Esophagus muscularis mucosa (tissue), 4 donors: ENCODE measurements around the gene NF2. TPM values are rescaled to one million over a fixed set of nuclear protein-coding genes. Genes with fewer than 3 reads are reported as not detected.

ENCODE experiments used
- DNase-seq: peaks from one replicate; pipeline ENCODE4 v3.0.0-alpha.2; 2017; ENCODE audit errors: extremely low spot score
- H3K27ac ChIP-seq, 4 donors: fragments of 200-600 bp; sonication (generic); replicated peaks in 1 of 4; 1 replicate in 3 of 4; 2 replicates in 1 of 4; pipeline ENCODE4 v1.5.1; 2016 to 2019; ENCODE audit warnings: mild to moderate bottlenecking in 1 of 4
- H3K27me3 ChIP-seq, 4 donors: fragments of 200-600 bp; sonication (generic); one replicate each; pipeline versions ENCODE4 v1.5.1 to v1.6.0; 2016 to 2019
- H3K36me3 ChIP-seq, 4 donors: fragments of 200-600 bp; sonication (generic); one replicate each; pipeline ENCODE4 v1.5.1; 2016 to 2019
- H3K4me1 ChIP-seq, 4 donors: fragments of 200-600 bp; sonication (generic); one replicate each; pipeline ENCODE4 v1.5.1; 2016 to 2019
- H3K4me3 ChIP-seq, 4 donors: fragments of 200-600 bp; sonication (generic); 1 replicate in 2 of 4; 2 replicates in 2 of 4; pipeline ENCODE4 v1.5.1; 2016 to 2019; ENCODE audit warnings: mild to moderate bottlenecking in 4 of 4, moderate library complexity in 1 of 4
- H3K9me3 ChIP-seq, 4 donors: fragments of 200-600 bp; sonication (generic); 1 replicate in 3 of 4; 2 replicates in 1 of 4; pipeline ENCODE4 v1.5.1; 2016 to 2019
- CTCF ChIP-seq, 3 experiments: fragments of 200-600 bp in 2 of 3; fragments of 450-650 bp in 1 of 3; sonication (generic) in 2 of 3; IDR thresholded peaks; one replicate each; pipeline ENCODE4 v1.5.1; 2017 to 2019; ENCODE audit warnings: antibody characterized with exemption in 3 of 3, mild to moderate bottlenecking in 2 of 3, moderate library complexity in 1 of 3
- EP300 ChIP-seq: sonication (generic); formaldehyde crosslinking; IDR thresholded peaks from one replicate; pipeline ENCODE4 v1.6.1; 2017; ENCODE audit warnings: antibody characterized with exemption
- POLR2A ChIP-seq: fragments of 450-650 bp; IDR thresholded peaks from one replicate; pipeline ENCODE4 v1.6.1; 2017; ENCODE audit warnings: antibody characterized with exemption, moderate library complexity, mild to moderate bottlenecking, low read depth
- POLR2AphosphoS5 ChIP-seq, 2 donors: sonication (generic); formaldehyde crosslinking; IDR thresholded peaks; one replicate each; pipeline ENCODE4 v1.6.1; 2017; ENCODE audit warnings: antibody characterized with exemption in 2 of 2
- WGBS: methylation state at CpG from one replicate; pipeline ENCODE4 v1.1.5; 2018; 5-methylcytosine and 5-hydroxymethylcytosine counted together
- intact Hi-C: fragments of 100-400 bp; cut with DNase I; formaldehyde crosslinking; loops from one replicate; pipeline ENCODE4 v1.15.1; 2023
- total RNA-seq, 4 donors: library from RNA; depleted of rRNA; stranded (reverse); fragments of >200 nt; gene quantifications; one replicate each; pipeline versions ENCODE4 v1.1.0 to v1.2.1, GENCODE V29; 2016

NF2 gene
- total RNA-seq, 4 donors from 2014 or later, result 34.5 to 47.3 (median 42.0) TPM

GRCh38 chr22:29702931-29703501, 99.6 kb downstream of the NF2 start:
- TF ChIP-seq CTCF (IDR thresholded peaks at IDR 0.05) (no peak), EP300 (no peak), POLR2AphosphoS5 (IDR thresholded peaks at IDR 0.05) (no peak)
- H3K36me3 ChIP-seq, result peaks cover 0 to 2% (median under 1%) of the 10 kb centered on the region in 4 donors
- H3K27ac ChIP-seq, result peak overlapping the region in 2 of 4 donors; percentile 20 to 63
- peaks cover 0 to 87% (median 6%) of the 10 kb centered on the region in 4 donors for H3K27me3 ChIP-seq
- intact Hi-C loops, result no loop called here
- no peak for DNase-seq
- H3K9me3 ChIP-seq, result no peaks in the 10 kb centered on the region
- H3K4me3 ChIP-seq, result no peak overlapping the region
- WGBS, result 30% methylated on average over 9 of the region's 19 CpGs
- H3K4me1 ChIP-seq, result peaks cover 7 to 58% (median 42%) of the 10 kb centered on the region in 4 donors

- intact Hi-C loops, result no loop called here
- no peak for DNase-seq
- no peaks in the 10 kb centered on the region for H3K36me3 ChIP-seq
- H3K27me3 ChIP-seq, result peaks cover 0 to 94% (median 6%) of the 10 kb centered on the region in 4 donors
- H3K9me3 ChIP-seq, result no peaks in the 10 kb centered on the region
- TF ChIP-seq EP300, result no peak
- TF ChIP-seq POLR2AphosphoS5 (IDR thresholded peaks at IDR 0.05), result no peak
- TF ChIP-seq CTCF (IDR thresholded peaks at IDR 0.05), result no peak
- TF ChIP-seq POLR2A, result no peak
- no peak overlapping the region for H3K4me3 ChIP-seq
- WGBS, result 49% methylated on average over 7 of the region's 7 CpGs
- H3K27ac ChIP-seq, result peak overlapping the region in 2 of 4 donors; percentile 20 to 63
- H3K4me1 ChIP-seq, result peaks cover 7 to 58% (median 40%) of the 10 kb centered on the region in 4 donors
These were observed 100.2 kb downstream of the NF2 start for GRCh38 chr22:29703569-29704195.

- intact Hi-C loops, result no loop called here
These were observed 101.3 kb downstream of the NF2 start for GRCh38 chr22:29704528-29705285.

GRCh38 chr22:29705651-29706050, 102.2 kb downstream of the NF2 start:
- H3K27me3 ChIP-seq, result peaks cover 0 to 100% (median 7%) of the 10 kb centered on the region in 4 donors
- H3K36me3 ChIP-seq, result no peaks in the 10 kb centered on the region
- TF ChIP-seq EP300 (no peak), CTCF (IDR thresholded peaks at IDR 0.05) (no peak), POLR2A (no peak), POLR2AphosphoS5 (IDR thresholded peaks at IDR 0.05) (no peak)
- no peak overlapping the region for H3K4me3 ChIP-seq
- H3K27ac ChIP-seq, result peak overlapping the region in 2 of 4 donors; percentile 28 to 63
- WGBS, result 66% methylated on average over 3 of the region's 7 CpGs
- H3K9me3 ChIP-seq, result no peaks in the 10 kb centered on the region
- H3K4me1 ChIP-seq, result peaks cover 8 to 58% (median 39%) of the 10 kb centered on the region in 4 donors
- no peak for DNase-seq
- intact Hi-C loops, result no loop called here

More at GRCh38 chr22:29704528-29705285, 101.3 kb downstream of the NF2 start:
- H3K4me1 ChIP-seq, result peaks cover 7 to 58% (median 40%) of the 10 kb centered on the region in 4 donors
- H3K27me3 ChIP-seq, result peaks cover 0 to 98% (median 6%) of the 10 kb centered on the region in 4 donors
- no peak for DNase-seq
- WGBS, result 12% methylated on average over 5 of the region's 14 CpGs
- H3K9me3 ChIP-seq, result no peaks in the 10 kb centered on the region
- no peak overlapping the region for H3K4me3 ChIP-seq
- peak overlapping the region in 2 of 4 donors; percentile 28 to 63 for H3K27ac ChIP-seq
- TF ChIP-seq EP300 (no peak), POLR2A (no peak), POLR2AphosphoS5 (IDR thresholded peaks at IDR 0.05) (no peak), CTCF (IDR thresholded peaks at IDR 0.05) (no peak)
- no peaks in the 10 kb centered on the region for H3K36me3 ChIP-seq
